HS-27A (cell line): ENCODE measurements around the gene ATXN1.

Experiments
- DNase-seq: peaks from one replicate; pipeline ENCODE4 v3.0.0-alpha.2; 2012; ENCODE audit warnings: low read depth, missing footprints

Gene ATXN1

DNA sequence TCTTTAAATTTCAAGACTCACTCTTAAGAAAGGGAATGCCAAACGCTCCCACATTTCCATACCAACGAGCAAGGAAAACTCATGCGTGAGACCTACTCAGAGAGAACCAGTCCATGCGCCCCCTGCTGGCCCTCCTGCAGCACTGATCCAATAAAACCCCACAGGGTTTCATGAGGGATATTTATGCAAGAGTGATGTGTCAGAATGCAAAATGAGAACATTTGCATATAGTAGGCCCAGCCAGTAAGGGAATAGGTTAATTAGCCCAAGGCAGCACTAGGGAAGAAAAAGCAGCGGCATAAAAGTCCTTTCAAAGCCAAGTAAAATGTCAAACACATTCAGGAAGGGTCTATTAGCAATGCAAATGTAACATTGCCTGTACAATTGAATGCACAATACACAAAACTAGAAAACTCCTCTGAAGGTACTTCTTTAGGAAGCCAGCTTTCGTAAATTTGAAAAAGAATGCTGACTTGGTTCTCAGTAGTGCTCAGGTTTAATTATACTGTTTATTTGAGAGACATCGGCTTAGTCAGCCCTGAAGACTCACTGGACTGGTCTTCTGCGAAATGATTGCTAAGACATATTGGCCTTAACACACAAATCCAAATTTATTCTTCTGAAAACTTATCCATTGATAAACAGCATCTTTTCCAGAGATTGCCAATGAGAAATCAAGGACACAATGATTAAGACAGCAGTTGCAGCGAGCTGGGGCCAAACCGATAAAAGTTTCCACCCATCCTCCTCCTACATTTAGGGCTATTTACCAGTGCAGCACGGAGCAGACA lies 429.7 kb downstream of the ATXN1 start:
- no peak for DNase-seq

DNA sequence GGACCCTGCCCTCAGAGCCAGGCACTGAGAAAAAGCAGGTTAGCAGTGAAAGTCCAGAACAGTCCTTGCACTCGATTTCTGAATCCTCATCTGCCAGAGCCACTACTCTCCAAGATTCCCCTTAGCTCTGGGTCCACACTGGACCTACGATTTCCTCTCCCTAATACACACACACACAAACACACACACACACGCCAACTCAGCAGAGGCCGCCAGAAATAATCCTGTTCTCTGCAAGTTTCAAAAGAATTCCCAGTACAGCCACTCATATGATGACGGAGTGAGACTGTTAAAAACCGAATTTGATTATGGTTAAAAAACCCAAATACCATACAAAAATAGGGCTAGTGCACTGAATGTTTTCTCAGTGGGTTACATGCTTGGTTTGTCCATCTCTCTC lies 432.0 kb downstream of the ATXN1 start:
- DNase-seq = no peak

DNA sequence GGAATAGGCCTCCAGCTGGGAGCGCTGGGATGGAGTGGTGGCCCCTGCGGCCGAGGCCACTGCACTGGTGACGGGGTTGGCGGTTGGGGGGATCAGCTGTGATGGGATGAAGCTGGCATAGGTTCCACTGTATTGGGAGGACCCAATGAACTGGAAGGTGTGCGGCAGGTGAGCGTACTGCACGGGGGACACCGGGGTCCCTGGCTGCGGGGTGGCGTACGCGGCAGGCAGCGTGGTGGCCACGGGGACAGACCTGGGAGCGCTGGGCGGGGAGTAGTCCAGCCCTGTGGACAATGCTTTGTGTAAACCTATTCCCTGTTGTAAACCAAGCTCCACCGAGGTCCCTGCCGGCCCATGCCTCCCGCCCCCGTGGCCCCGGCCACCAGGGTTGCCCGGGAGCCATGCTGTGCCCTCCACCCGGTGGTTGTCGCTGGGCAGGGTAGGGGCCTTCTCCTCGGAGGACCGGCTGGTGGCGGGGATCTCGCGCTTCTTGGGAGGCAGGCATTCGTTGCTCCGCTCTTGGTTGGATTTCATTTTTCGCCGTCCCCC lies 433.4 kb downstream of the ATXN1 start:
- DNase-seq = no peak

DNA sequence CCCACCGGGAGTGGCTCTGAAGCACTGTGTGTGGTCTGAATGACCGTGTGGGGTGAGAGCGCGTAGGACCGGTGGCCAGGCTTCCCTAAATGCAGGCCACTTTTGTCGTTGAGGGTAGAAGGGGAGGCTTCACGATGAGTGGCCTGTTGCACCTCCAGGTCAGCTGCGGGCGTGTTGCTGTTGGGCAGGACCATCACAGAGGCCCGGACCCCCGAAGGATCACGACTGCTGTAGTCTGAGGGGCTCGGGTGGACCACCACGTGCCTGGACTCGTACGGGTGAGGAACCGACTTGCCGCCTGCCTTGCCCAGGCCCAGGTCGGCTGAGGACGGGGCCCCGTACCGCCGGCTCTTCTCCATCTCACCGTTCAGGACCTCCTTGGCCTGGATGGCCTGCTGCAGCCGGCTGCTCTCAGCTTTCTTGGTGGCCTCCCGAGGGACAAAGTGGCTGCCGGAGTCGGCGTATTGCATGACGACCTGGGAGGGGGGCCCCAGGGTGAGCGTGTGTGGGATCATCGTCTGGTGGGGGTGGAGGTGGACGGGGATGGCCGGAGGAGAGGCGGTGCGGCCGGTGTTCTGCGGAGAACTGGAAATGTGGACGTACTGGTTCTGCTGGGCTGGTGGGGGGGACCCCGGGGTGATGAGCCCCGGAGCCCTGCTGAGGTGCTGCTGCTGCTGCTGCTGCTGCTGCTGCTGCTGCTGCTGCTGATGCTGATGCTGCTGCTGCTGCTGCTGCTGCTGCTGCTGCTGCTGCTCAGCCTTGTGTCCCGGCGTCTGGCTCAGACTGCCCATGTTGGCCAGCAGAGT lies 434.1 kb downstream of the ATXN1 start:
- no peak for DNase-seq

DNA sequence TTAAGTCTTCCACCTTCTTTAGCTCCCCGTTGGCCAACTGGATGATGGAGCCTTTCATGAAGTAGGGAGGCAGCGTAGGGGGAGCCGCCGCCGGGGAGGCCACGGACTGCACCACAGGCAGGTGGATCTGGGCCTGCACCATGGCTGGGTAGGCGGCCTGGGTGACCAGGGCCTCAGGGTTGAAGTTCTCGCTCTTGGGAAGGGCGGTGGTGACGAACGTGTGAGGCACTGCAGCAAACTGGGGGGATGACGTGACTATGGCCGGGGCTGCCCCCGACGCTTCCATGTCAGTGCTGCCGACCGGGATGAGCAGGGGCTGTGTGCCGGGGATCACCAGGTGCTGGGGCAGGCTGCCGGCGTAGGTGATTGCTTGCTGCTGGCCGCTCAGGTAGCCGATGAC lies 434.7 kb downstream of the ATXN1 start:
- no peak for DNase-seq

DNA sequence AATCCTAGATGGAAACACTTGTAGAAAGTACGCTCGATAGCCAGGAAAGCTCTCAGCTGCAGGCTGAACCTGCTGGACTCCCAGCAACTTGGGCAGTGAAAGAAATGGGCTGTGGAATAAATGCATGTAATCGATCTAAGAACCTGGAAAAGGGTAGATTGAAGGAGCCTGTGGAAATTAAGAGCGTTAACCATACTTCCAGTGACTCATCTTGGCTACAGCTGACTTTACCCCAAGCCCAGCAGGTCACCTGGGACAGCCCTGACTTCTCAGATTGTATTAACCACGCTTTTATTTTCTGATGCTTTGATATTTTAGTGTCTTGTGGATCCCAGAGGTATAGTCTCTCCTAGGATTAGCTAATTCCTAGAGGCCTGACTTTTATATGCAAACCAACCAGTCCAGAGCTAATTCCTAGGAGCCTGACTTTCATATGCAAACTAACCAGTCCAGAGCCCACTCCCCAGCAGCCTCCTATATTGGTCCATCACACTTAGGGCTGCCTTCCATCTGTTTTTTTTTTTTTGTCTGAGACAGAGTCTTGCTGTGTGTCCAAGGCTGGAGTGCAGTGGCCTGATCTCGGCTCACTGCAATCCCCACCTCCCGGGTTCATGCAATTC lies 436.5 kb downstream of the ATXN1 start:
- no peak for DNase-seq

DNA sequence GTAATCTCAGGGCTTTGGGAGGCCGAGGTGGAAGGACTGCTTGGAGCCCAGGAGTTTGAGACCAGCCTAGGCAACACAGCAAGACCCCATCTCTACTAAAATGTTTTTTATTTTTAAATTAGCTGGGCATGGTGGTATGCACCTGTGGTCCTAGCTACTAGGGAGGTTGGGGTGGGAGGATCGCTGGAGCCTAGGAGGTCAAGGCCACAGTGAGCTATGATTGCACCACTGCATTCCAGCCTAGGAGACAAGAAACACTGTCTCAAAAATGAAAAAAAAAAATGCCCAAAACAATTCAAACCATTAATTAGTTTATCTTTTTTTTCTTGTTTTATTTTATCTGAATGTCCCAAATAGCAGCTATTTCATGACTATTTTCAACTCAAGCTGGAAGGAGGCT lies 437.1 kb downstream of the ATXN1 start:
- DNase-seq = no peak

DNA sequence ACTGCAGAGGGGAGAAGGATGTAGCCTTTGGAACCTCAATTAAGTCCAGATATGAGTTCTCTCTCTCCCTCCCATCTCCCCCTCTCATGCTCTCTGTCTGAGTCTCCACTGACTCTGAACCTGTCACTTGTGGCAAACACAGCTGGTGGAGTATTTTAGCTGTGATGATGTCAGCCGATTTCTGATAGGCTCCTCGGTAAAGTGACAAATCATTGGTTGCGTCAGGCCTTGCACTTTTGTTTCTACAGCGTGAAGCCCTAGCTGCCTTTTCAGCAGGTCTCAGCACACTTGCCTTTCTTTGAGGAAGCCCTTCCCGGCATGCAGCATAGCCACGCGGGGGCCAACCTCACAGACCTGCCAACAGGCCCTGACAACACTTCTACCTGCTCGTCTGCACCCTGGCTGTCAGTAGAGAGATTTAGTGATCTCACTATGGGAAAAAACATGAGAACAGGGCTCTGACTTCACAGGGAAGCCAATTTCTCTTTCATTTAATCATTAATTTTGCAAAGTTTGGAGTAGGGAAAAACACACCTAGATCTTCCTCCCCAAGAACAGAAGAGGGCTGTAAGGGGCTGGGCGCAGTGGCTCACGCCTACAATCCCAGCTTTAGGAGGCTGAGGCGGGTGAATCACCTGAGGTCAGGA lies 438.5 kb downstream of the ATXN1 start:
- no peak for DNase-seq

DNA sequence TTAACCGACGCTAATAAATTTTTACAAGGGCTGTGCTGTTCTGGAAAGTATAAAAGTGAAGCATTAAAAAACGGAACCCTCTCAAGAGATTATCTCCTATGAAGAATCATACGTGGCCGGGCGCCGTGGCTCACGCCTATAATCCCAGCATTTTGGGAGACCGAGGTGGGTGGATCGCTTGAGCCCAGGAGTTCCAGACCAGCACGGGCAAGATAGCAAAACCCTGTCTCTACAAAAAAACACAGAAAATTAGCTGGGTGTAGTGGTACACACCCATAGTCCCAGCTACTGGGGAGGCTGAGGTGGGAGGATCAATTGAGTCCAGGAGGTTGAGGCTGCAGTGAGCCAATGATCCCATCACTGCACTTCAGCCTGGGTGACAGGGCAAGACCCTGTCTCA lies 439.4 kb downstream of the ATXN1 start:
- DNase-seq = no peak

DNA sequence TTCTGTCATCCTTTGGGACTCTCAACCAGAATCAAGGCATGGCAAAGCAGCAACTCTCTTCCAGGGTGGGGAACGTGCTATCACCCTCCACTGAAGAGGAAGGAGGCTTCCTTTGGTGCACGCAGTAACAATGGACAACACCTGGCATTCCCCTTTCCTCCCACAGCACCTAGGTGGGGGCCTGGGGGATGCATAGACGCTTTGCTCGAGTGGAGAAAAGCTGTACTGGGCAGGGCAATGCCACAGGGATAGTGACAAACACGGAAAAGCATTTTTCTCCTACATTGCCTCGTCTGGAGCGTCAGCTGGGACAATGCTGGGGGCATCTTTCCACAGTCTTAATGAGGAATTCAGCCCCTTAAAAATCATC lies 439.9 kb downstream of the ATXN1 start:
- no peak for DNase-seq

DNA sequence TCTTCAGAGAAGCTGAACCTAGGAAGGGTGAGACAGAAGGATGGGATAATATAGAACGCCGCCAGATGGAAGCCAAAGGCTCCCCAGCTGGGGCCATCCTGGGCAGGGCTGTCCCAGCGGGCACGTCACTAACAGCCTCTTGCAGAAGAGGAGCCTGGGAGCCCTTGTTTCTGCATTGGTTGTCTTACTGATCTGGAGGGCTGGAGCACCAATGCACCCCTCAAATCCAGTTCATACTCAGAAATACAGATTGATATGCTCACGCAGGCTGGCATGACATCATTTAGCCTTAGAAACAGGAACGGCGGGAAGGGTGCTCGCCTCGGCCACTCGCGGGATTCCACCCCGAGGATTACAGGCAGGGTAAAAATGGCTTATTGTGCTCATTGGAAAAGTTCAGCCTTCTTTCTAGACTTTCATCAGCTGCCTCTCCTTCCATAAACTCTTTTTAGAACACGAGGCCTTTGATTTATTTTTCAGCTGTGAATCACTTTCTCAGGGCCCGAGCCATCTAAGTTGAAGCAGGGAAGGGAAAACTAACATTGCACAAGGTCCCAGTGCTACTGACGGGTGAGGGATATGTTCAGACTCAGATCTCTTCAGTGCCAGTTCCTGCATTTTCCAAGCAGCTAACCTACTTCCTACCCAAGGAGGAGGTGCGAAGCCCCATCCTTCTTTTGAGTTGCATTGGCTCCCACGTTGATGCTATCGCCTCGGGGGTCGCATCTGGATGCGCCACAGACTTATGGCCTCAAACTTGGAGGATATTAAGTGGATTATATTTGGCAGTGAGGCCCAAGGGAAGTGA lies 440.5 kb downstream of the ATXN1 start:
- DNase-seq = no peak

DNA sequence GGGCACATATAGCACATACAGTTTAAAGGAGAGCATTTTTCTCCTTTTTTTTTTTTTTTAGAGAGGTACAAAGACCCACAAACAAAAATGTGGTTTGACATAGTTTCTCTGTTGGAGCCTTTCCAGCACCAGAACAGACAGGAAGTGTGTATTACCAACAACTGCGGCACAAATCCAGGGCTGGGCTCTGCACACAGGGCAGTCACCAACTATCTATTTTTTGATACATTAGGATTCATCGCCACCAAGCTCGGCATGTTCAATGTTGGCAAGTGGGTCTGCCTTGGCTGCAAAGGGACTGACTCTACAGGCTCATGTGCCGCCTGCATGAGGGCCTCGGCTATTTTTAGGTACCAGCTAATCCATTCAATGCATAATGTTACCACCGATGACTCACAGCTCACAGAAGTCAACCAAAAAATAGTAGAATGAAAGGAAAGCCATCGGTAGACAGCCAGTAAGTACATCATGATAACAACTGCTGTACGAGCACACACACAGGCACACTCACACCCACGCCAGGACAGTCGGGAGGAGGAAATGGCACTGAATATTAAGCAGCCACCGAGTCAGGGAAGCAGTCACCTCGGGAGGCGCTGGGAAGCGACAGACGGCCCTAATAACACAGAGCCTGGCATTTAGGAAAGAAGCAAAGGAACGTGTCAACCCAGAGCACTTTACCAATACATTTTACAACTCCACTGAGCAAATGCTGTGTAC lies 441.3 kb downstream of the ATXN1 start:
- peak; percentile 84 for DNase-seq

DNA sequence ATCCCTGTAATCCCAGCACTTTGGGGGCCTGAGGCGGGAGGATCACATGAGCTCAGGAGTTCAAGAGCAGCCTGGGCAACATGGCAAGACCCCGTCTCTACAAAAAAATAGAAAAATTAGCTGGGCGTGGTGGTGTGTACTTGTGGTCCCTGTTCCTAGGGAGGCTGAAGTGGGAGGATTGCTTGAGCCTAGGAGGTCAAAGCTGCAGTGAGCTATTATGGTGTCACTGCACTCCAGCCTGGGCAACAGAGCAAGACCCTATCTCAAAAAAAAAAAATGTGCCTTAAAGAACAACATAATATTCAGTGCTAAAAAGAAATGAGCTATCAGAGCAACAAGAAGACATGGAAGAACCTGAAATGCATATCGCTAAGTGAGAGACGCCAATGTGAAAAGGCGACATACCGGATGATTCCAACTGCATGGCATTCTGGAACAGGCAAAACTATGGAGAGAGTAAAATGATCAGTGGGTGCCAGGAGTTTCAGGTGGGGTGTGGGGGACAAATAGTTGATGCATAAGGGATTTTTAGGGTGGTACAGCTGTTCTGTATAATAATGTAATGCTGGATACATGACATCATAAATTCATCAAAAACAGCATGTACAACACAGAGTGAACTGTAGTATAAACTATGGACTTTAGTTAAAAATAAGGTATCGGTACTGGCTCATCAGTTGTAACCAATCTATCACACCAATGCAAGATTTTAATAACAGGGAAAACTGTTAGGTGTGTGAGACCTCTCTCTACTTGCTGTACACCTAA lies 442.1 kb downstream of the ATXN1 start:
- DNase-seq = no peak

DNA sequence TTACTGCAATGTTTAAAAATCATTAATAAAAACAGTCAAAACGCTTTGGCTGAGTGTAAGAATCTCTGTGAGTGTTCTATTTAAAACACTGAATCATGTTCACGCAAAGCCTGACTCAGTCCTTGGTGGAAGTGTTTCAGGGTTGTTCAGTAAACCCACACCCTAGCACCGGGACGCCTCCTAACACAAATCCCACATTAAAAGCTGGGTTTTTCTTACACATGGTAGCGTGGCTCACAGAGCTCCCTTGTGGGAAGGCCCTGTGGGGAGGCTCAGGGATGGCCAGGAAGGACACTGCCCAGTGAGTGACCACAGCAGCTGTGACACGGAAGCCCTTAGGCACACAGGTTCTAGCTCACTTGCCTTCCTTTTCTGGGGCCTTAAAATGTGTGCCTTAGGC lies 442.7 kb downstream of the ATXN1 start:
- no peak for DNase-seq

DNA sequence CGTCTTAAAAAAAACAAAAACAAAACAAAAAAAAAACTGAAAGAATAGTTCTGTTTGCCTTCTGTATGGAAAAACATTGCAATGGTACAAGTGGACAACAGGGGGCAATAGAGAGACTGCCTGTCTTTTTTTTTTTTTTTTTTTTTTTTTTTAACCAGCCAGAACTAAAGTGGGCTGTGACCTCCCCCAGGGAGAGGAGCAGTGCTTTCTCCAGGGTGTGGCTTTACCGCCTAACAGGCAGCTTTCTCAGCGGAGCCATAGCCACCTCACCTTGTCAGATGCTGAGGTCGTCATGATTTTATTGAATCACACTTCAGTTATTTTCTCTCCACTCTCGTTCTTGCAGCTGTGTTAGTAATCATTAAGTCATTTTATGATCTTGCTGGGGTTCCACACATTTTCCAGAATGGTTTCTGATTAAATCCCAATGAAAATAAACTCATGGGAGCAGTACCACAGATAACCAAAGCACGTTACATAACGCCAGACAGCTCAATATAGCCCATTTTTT lies 444.5 kb downstream of the ATXN1 start:
- peak; percentile 72 for DNase-seq

DNA sequence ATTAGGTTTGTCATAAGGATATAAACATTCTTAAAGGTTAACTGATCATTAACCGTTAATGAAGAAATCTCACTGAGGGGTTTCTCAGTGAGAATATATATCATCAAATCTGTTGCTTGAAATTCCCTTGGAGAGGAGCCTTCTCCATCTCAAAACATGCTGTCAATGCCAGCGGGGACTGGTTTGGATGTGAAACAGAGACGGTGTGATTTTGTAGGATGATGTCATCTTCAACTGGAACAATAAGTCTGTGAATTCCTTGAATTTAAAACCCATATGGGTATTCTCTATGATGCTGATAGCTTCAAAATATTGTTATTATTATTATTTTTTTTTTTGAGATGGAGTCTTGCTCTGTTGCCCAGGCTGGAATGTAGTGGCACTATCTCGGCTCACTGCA lies 447.0 kb downstream of the ATXN1 start:
- no peak for DNase-seq

DNA sequence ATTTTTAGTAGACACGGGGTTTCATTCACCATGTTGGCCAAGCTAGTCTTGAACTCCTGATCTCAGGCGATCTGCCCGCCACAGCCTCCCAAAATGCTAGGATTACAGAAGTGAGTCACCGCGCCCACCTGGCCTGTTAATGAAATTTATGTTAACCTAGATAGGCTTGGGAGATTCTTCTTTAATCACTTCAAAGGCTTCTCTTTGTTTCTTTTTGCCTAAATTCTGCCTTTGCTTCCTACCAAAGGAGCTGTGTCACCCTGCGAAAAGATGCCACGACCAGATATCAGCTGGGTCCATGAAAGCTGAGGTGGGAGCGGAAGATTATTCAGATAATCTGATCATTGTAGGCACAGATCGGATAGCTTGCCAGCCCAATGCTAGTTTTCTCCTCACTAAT lies 447.5 kb downstream of the ATXN1 start:
- no peak for DNase-seq

DNA sequence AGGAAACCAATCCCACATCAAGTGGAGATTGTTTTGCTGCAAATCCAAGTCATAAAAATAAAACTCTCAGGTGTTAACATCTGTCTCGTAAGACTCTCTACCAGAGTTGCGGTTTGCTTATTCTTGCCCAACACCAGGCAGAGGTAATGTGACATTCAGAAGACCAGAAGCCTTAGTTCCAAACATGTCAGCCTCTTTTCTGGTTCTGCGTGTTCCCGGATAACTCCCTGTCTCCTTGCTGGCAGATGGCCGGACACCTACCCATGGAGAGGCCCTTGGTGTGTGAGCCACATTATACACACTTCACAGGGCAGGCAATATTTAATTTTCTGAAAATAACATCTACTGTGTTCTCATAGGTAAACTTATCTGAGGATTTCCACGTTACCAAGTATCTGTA lies 449.5 kb downstream of the ATXN1 start:
- DNase-seq = no peak

DNA sequence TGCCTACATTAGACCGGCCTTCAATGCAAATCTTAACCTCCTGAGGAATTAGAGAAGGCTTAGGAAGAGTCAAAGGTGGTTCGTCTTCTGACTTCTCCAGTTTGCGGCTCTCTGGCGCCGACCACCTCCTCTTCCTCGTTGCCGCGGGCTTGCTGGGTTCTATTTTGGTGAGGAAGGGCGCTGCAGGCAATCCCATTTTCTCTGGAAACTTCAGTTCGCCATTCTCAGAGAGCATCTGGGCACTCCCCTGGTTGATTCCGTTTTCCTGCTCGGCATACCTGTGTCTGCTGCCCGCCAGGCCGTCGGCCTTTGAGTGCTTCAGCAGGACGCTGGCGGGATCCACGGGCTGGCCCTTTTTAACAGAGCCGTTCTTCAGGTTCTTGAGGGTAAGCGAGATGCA lies 454.9 kb downstream of the ATXN1 start:
- no peak for DNase-seq

DNA sequence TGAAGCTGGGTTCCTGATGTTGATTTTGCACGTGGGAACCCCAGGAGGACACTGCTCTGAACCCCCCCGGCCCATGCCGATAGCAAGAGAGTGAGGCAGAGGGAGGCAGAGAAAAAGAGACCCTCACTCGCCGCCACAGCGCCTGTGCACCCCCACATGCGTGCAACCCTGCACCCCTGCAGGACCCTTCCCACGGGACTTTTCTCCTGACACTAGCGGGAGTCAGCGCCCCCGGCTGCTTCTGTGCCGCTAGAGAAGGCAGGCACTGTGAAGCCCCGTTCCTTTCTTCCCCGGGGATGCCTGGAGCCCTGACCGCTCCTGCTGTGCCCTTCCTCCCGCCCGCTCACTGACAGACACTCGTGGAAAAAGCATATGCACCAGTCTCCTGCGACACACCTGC lies 455.5 kb downstream of the ATXN1 start:
- DNase-seq = no peak
